Measurements from ENCODE around the gene SSH2.

- no peak for TF ChIP-seq POLR2A (IDR thresholded peaks at IDR 0.05)
- no peak for TF ChIP-seq POLR2AphosphoS5 (IDR thresholded peaks at IDR 0.05)
- no peak for TF ChIP-seq CTCF (IDR thresholded peaks at IDR 0.05)
- no peak for TF ChIP-seq EP300 (IDR thresholded peaks at IDR 0.05)
These were observed 37.8 kb downstream of the SSH2 start for GRCh38 chr17:29892201-29892600.
